Stimulated activated naive CD8-positive, alpha-beta T cell treated with anti-CD3 and anti-CD28 coated beads, Interleukin-15, Interleukin-2, amounts not matched to agents 100 U/mL and 50 U/mL, for 24 hours (primary cell): ENCODE measurements around the gene EZR.

Source experiments
- ATAC-seq: fragments of 150-1000 bp; cut with Tn5 transposase; one replicate; pipeline ENCODE4 v1.10.0; 2021
- DNase-seq: peaks from one replicate; pipeline ENCODE4 v3.0.0; 2021

EZR gene

GRCh38 chr6:158819213-158819976 lies at the start of gene EZR:
TSS of gene EZR (minus strand) at chr6:158819368. CDS start at chr6:158818093, 1,275 bp downstream.
- DNase-seq (peak; percentile 92), ATAC-seq (peak; percentile 61)

GRCh38 chr6:158868122-158868480 lies 48.9 kb upstream of the EZR start:
- DNase-seq: no peak

GRCh38 chr6:158867381-158868121 lies 48.4 kb upstream of the EZR start:
- ATAC-seq (no peak), DNase-seq (no peak)

More at GRCh38 chr6:158868122-158868480, 48.9 kb upstream of the EZR start:
- no peak for ATAC-seq

- no peak for ATAC-seq
- DNase-seq: no peak
These were observed 46.6 kb upstream of the EZR start for GRCh38 chr6:158865769-158866168.

- DNase-seq (no peak), ATAC-seq (no peak)
These were observed 44.5 kb upstream of the EZR start for GRCh38 chr6:158863646-158864045.

GRCh38 chr6:158861686-158862381 lies 42.7 kb upstream of the EZR start:
- DNase-seq (no peak), ATAC-seq (no peak)

GRCh38 chr6:158860279-158860865 lies 41.2 kb upstream of the EZR start:
- DNase-seq (no peak), ATAC-seq (peak; percentile 28)

- ATAC-seq (no peak), DNase-seq (no peak)
These were observed 37.1 kb upstream of the EZR start for GRCh38 chr6:158856261-158856660.

GRCh38 chr6:158854214-158855101 lies 35.3 kb upstream of the EZR start:
- ATAC-seq (no peak), DNase-seq (no peak)

GRCh38 chr6:158853880-158854213 lies 34.7 kb upstream of the EZR start:
- no peak for ATAC-seq
- no peak for DNase-seq

- ATAC-seq (peak; percentile 84), DNase-seq (peak; percentile 85)
These were observed 34.1 kb upstream of the EZR start for GRCh38 chr6:158853072-158853879.

GRCh38 chr6:158852312-158853071 lies 33.3 kb upstream of the EZR start:
- ATAC-seq: no peak
- DNase-seq: no peak

GRCh38 chr6:158850807-158851115 lies 31.6 kb upstream of the EZR start:
- ATAC-seq (no peak), DNase-seq (no peak)

GRCh38 chr6:158849899-158850806 lies 31.0 kb upstream of the EZR start:
- ATAC-seq (peak; percentile 83), DNase-seq (peak; percentile 42)

- ATAC-seq (no peak), DNase-seq (no peak)
These were observed 29.3 kb upstream of the EZR start for GRCh38 chr6:158848490-158848895.

- ATAC-seq: no peak
- no peak for DNase-seq
These were observed 28.6 kb upstream of the EZR start for GRCh38 chr6:158847786-158848185.

- ATAC-seq (no peak), DNase-seq (no peak)
These were observed 27.9 kb upstream of the EZR start for GRCh38 chr6:158847012-158847529.

GRCh38 chr6:158843751-158844683 lies 24.8 kb upstream of the EZR start:
- no peak for ATAC-seq
- DNase-seq: no peak
